GM12878 (cell line): ENCODE data around the gene STAT5B. TPM values are rescaled to one million over a fixed set of nuclear protein-coding genes. Genes with fewer than 3 reads are reported as not detected.

Experiments
- ATAC-seq: fragments of 200-7000 bp; cut with Tn5 transposase; 3 replicates; pipeline ENCODE4 v1.9.1; 2020; ENCODE audit warnings: mild to moderate bottlenecking, moderate library complexity
- BruUV-seq: library from RNA; stranded (reverse); fragments of 400-500 nt; replicated peaks from 2 replicates; lab custom pipeline; 2021; lab: Mats Ljungman, UMichigan
- CTCF ChIA-PET: fragments of 300-600 bp; sonication (Branson Sonifier 250); formaldehyde crosslinking; extraction: SDS; loops from one replicate; lab custom pipeline; 2021; ENCODE audit warnings: inconsistent platforms; lab: Yijun Ruan, JAX
- POLR2A ChIA-PET: fragments of 350-600 bp; formaldehyde crosslinking; extraction: SDS; loops from one replicate; lab custom pipeline; 2021; ENCODE audit warnings: inconsistent platforms; lab: Charles Lee
- RAD21 ChIA-PET: fragments of 300-600 bp; sonication (Branson Sonifier 250); formaldehyde crosslinking; loops from one replicate; lab custom pipeline; 2023; ENCODE audit warnings: antibody characterized with exemption; ENCODE audit not compliant: unreplicated experiment; lab: Charles Lee
- SMC1A ChIA-PET: fragments of 300-600 bp; sonication (Branson Sonifier 250); formaldehyde crosslinking; loops from one replicate; lab custom pipeline; 2023; ENCODE audit not compliant: unreplicated experiment, uncharacterized antibody; lab: Charles Lee
- DNase-seq: peaks from one replicate; pipeline ENCODE4 v3.0.0-alpha.2; 2011; ENCODE audit warnings: low read depth, low spot score
- FAIRE-seq: peaks from 3 replicates; lab custom pipeline; 2011; peaks lifted over from hg19 to GRCh38; lab: Jason Lieb, UNC
- H2AFZ ChIP-seq: 2 replicates; pipeline ENCODE4 v1.6.0; 2011; ENCODE audit warnings: low read depth, low read length, control low read depth; ENCODE audit not compliant: control insufficient read depth
- H3K27ac ChIP-seq: 2 replicates; pipeline ENCODE4 v1.5.1; 2011; ENCODE audit warnings: control low read depth; ENCODE audit not compliant: control insufficient read depth, insufficient read depth
- H3K27me3 ChIP-seq, 2 experiments: replicated peaks in 1 of 2; 2 replicates each; pipeline versions ENCODE4 v1.6.0 to v1.6.1; 2011; ENCODE audit warnings: low read length in 1 of 2; ENCODE audit not compliant: control insufficient read depth in 2 of 2, insufficient read depth in 2 of 2
- H3K36me3 ChIP-seq, 2 experiments: 2 replicates each; pipeline ENCODE4 v1.5.1; 2011; ENCODE audit warnings: low read length in 1 of 2; ENCODE audit not compliant: control insufficient read depth in 2 of 2, insufficient read depth in 2 of 2
- H3K4me1 ChIP-seq: 2 replicates; pipeline ENCODE4 v1.6.1; 2011; ENCODE audit warnings: mild to moderate bottlenecking, low read length, moderate library complexity, mixed read lengths; ENCODE audit not compliant: control insufficient read depth, insufficient read depth
- H3K4me2 ChIP-seq: 2 replicates; pipeline ENCODE4 v1.6.0; 2011; ENCODE audit warnings: control low read depth; ENCODE audit not compliant: control insufficient read depth, insufficient read depth
- H3K4me3 ChIP-seq: fragments of 200-600 bp; sonication (generic); 2 replicates; pipeline ENCODE4 v1.5.1; 2016
- H3K79me2 ChIP-seq: 2 replicates; pipeline ENCODE4 v1.6.0; 2011; ENCODE audit warnings: low read length; ENCODE audit not compliant: control insufficient read depth, insufficient read depth
- H3K9ac ChIP-seq: 2 replicates; pipeline ENCODE4 v1.8.0; 2011; ENCODE audit warnings: low read length, control low read depth, mixed read lengths; ENCODE audit not compliant: control insufficient read depth, insufficient read depth
- H3K9me3 ChIP-seq: replicated peaks from 3 replicates; pipeline ENCODE4 v1.5.1; 2011; ENCODE audit warnings: mild to moderate bottlenecking, low read length; ENCODE audit not compliant: control insufficient read depth, insufficient read depth
- H4K20me1 ChIP-seq: 2 replicates; pipeline ENCODE4 v1.6.0; 2011; ENCODE audit not compliant: control insufficient read depth, insufficient read depth
- ATF7 ChIP-seq: fragments of 450-650 bp; IDR thresholded peaks from 2 replicates; pipeline ENCODE4 v1.6.1; 2016; ENCODE audit warnings: low read depth, mild to moderate bottlenecking
- BHLHE40 ChIP-seq, 2 experiments: fragments of 450-650 bp in 1 of 2; IDR thresholded peaks; 2 replicates each; pipeline ENCODE4 v1.6.1; 2011 to 2017; ENCODE audit warnings: low read depth in 2 of 2, borderline replicate concordance in 1 of 2, improper control_type of control experiment in 1 of 2, low read length in 1 of 2, mild to moderate bottlenecking in 1 of 2
- E4F1 ChIP-seq: fragments of 450-650 bp; IDR thresholded peaks from 2 replicates; pipeline ENCODE4 v1.6.1; 2018; ENCODE audit warnings: borderline replicate concordance, mild to moderate bottlenecking; ENCODE audit not compliant: partially characterized antibody
- EED ChIP-seq: sonication (generic); IDR thresholded peaks from 2 replicates; pipeline ENCODE4 v1.6.1; 2016; ENCODE audit warnings: antibody characterized with exemption, low read depth
- EP300 ChIP-seq, 2 experiments: fragments of 150-350 bp in 1 of 2; IDR thresholded peaks; 2 replicates each; pipeline ENCODE4 v1.6.1; 2011 to 2012; ENCODE audit warnings: low read depth in 2 of 2, low read length in 2 of 2, borderline replicate concordance in 1 of 2, improper control_type of control experiment in 1 of 2, inconsistent platforms in 1 of 2; ENCODE audit not compliant: control insufficient read depth in 1 of 2
- ESRRA ChIP-seq: IDR thresholded peaks from 2 replicates; pipeline ENCODE4 v1.6.1; 2012; ENCODE audit warnings: mild to moderate bottlenecking, low read length, improper control_type of control experiment
- HCFC1 ChIP-seq: fragments of 150-350 bp; IDR thresholded peaks from 2 replicates; pipeline ENCODE4 v1.6.1; 2014; ENCODE audit warnings: low read length
- LARP7 ChIP-seq: fragments of 450-650 bp; IDR thresholded peaks from 2 replicates; pipeline ENCODE4 v1.6.1; 2017; ENCODE audit warnings: mild to moderate bottlenecking
- RFX5 ChIP-seq: IDR thresholded peaks from 2 replicates; pipeline ENCODE4 v1.6.1; 2011; ENCODE audit warnings: low read depth, low read length, improper control_type of control experiment
- SP1 ChIP-seq: IDR thresholded peaks from one replicate; pipeline ENCODE4 v1.6.1; 2011; ENCODE audit warnings: low read depth, low read length
- ZNF622 ChIP-seq: fragments of 450-650 bp; IDR thresholded peaks from 2 replicates; pipeline ENCODE4 v1.6.1; 2017; ENCODE audit warnings: mild to moderate bottlenecking, inconsistent platforms
- ZSCAN29 ChIP-seq: fragments of 450-650 bp; IDR thresholded peaks from 2 replicates; pipeline ENCODE4 v1.6.1; 2017; ENCODE audit warnings: mild to moderate bottlenecking, moderate library complexity
- WGBS: methylation state at CpG from one replicate; pipeline ENCODE4 v1.1.6; 2016; ENCODE audit warnings: low lambda C conversion rate; ENCODE audit not compliant: insufficient replicate concordance, insufficient coverage; ENCODE audit errors: missing lambda C conversion rate; 5-methylcytosine and 5-hydroxymethylcytosine counted together
- in situ Hi-C: fragments of 300-500 bp; cut with MboI; formaldehyde crosslinking; loops from 9 replicates; pipeline ENCODE4 v1.14.3; 2018; ENCODE audit warnings: mixed read lengths
- intact Hi-C: fragments of 100-400 bp; cut with micrococcal nuclease; formaldehyde crosslinking; loops from one replicate; pipeline ENCODE4 v1.14.2; 2022; ENCODE audit not compliant: unreplicated experiment
- polyA plus RNA-seq, 11 experiments: library from polyadenylated mRNA; depleted of rRNA in 4 of 11; unstranded in 6 of 11; stranded (reverse) in 5 of 11; fragments of >200 nt; fragmentation: Nextera tagmentation in 4 of 11; fragmentation: Illumina TruSeq in 1 of 11; extraction: Ambion mirVana in 4 of 11; extraction: Trizol in 1 of 11; gene quantifications; 1 replicate in 1 of 11; 2 replicates in 10 of 11; pipeline versions ENCODE4 v1.2.1 to v1.2.3, GENCODE V29; 2011 to 2016; ENCODE audit warnings: inconsistent platforms in 2 of 11, missing spikeins in 2 of 11, low read depth in 1 of 11
- total RNA-seq, 4 experiments: library from RNA; depleted of rRNA in 3 of 4; stranded (reverse); fragments of >200 nt in 3 of 4; fragmentation: Illumina TruSeq in 1 of 4; extraction: Trizol in 1 of 4; gene quantifications; 2 replicates each; pipeline versions ENCODE4 v1.2.1 to v1.2.3, GENCODE V29; 2013 to 2021
- TF ChIP-seq, protein P1 (sequence below), 3 experiments: IDR thresholded peaks in 2 of 3; conservative IDR thresholded peaks in 1 of 3; 2 replicates each; pipeline ENCODE4 v1.5.1; 2011; ENCODE audit warnings: low read depth in 3 of 3, low read length in 3 of 3, mild to moderate bottlenecking in 3 of 3, control low read depth in 2 of 3, moderate library complexity in 2 of 3, inconsistent platforms in 1 of 3, mixed read lengths in 1 of 3; ENCODE audit not compliant: control insufficient read depth in 2 of 3, insufficient read depth in 1 of 3; ENCODE audit errors: extremely low read depth in 1 of 3
- TF ChIP-seq, protein P2 (sequence below): IDR thresholded peaks from 2 replicates; pipeline ENCODE4 v1.6.1; 2012; ENCODE audit warnings: low read length, inconsistent platforms

Gene STAT5B
- total and polyA plus RNA-seq, 10 of the 15 experiments (the other 5 are each of a cell fraction or from before 2014, with no cell fraction given): 11.0 to 69.6 (median 46.7) TPM

GRCh38 chr17:42322382-42323267 lies 46.4 kb upstream of the STAT5B start (continued):
- TF ChIP-seq, protein P1, sequence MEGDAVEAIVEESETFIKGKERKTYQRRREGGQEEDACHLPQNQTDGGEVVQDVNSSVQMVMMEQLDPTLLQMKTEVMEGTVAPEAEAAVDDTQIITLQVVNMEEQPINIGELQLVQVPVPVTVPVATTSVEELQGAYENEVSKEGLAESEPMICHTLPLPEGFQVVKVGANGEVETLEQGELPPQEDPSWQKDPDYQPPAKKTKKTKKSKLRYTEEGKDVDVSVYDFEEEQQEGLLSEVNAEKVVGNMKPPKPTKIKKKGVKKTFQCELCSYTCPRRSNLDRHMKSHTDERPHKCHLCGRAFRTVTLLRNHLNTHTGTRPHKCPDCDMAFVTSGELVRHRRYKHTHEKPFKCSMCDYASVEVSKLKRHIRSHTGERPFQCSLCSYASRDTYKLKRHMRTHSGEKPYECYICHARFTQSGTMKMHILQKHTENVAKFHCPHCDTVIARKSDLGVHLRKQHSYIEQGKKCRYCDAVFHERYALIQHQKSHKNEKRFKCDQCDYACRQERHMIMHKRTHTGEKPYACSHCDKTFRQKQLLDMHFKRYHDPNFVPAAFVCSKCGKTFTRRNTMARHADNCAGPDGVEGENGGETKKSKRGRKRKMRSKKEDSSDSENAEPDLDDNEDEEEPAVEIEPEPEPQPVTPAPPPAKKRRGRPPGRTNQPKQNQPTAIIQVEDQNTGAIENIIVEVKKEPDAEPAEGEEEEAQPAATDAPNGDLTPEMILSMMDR (IDR thresholded peaks at IDR 0.05 in 2 of 3, conservative IDR thresholded peaks at IDR 0.05 in 1 of 3; ENCODE audit: control insufficient read depth in 2 of 3, extremely low read depth in 1 of 3, insufficient read depth in 1 of 3, low read depth in 3 of 3, low read length in 3 of 3): peak; percentile 99 to 100 (median 100); a peak in 5 of 6 replicates
- TF ChIP-seq LARP7 (0 out of 2 replicates have a peak, but pooled peaks have one; percentile 50), ATF7 (0 out of 2 replicates have a peak, but pooled peaks have one; percentile 21), ZNF622 (no peak), EED (peak; percentile 23; the same call in 1 of the 2 replicates), EP300 (IDR thresholded peaks at IDR 0.05; ENCODE audit: borderline replicate concordance in 1 of 2, control insufficient read depth in 1 of 2, low read depth in 2 of 2, low read length in 2 of 2) (peak in 1 of 2 experiments; percentile 14; a peak in 1 of 4 replicates)

- H3K4me1 ChIP-seq: peaks cover 18% of the 10 kb centered on the region
- TF ChIP-seq ESRRA (no peak), BHLHE40 (IDR thresholded peaks at IDR 0.05; ENCODE audit: borderline replicate concordance in 1 of 2, low read depth in 2 of 2, low read length in 1 of 2) (no peak), E4F1 (no peak), RFX5 (no peak), ZSCAN29 (no peak), SP1 (no peak), HCFC1 (no peak)
- TF ChIP-seq, protein P2, sequence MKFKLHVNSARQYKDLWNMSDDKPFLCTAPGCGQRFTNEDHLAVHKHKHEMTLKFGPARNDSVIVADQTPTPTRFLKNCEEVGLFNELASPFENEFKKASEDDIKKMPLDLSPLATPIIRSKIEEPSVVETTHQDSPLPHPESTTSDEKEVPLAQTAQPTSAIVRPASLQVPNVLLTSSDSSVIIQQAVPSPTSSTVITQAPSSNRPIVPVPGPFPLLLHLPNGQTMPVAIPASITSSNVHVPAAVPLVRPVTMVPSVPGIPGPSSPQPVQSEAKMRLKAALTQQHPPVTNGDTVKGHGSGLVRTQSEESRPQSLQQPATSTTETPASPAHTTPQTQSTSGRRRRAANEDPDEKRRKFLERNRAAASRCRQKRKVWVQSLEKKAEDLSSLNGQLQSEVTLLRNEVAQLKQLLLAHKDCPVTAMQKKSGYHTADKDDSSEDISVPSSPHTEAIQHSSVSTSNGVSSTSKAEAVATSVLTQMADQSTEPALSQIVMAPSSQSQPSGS: no peak
Observed at GRCh38 chr17:42321555-42321954, 45.4 kb upstream of the STAT5B start.

More at GRCh38 chr17:42321555-42321954, 45.4 kb upstream of the STAT5B start:
- TSS peak; percentile 58 for BruUV-seq
- H3K4me3 ChIP-seq: no peak overlapping the region
- H2AFZ ChIP-seq: no peak overlapping the region
- WGBS: 89% methylated on average over 4 of the region's 4 CpGs
- in situ Hi-C loops (loop anchor here (5.0 kb wide), 2 partner anchors 81 to 206 kb away; no protein-coding TSS in a partner anchor), intact Hi-C loops (loop anchor here (5.0 kb wide), 1 partner anchor 66 kb away; the partner anchor contains the start of gene STAT3)
- ChIA-PET RAD21 (interaction anchor here (1.1 to 21.1 kb wide), 7 partner anchors 9 to 99 kb away, joined by 5 to 373 read pairs (median 5); partner anchors contain the start of gene STAT3), SMC1A (interaction anchor here (0.5 to 23.8 kb wide), 10 partner anchors 8 to 197 kb away, joined by 3 to 528 read pairs (median 4); partner anchors contain the start of genes KCNH4 and STAT3), POLR2A (interaction anchor here (1.1 to 2.0 kb wide), 5 partner anchors 9 to 82 kb away, joined by 3 to 7 read pairs (median 5); partner anchors contain the start of gene STAT3), CTCF (interaction anchor here (0.7 to 22.1 kb wide), 19 partner anchors 9 to 209 kb away, joined by 3 to 732 read pairs (median 4); partner anchors contain the start of genes GHDC, HCRT and STAT3)
- H3K36me3 ChIP-seq: peaks cover 7 to 32% of the 10 kb centered on the region in 2 experiments; a peak in 3 of 4 replicates
- H3K27me3 ChIP-seq: no peaks in the 10 kb centered on the region
- no peak overlapping the region for H3K9ac ChIP-seq
- FAIRE-seq (no peak), DNase-seq (no peak), ATAC-seq (no peak)
- no peaks in the 10 kb centered on the region for H4K20me1 ChIP-seq
- no peaks in the 10 kb centered on the region for H3K79me2 ChIP-seq
- no peak overlapping the region for H3K4me2 ChIP-seq
- H3K9me3 ChIP-seq: no peaks in the 10 kb centered on the region
- no peak overlapping the region for H3K27ac ChIP-seq
